MG63 (cell line): ENCODE measurements around the gene ANKRD34C. TPM values are rescaled to one million over a fixed set of nuclear protein-coding genes. Genes with fewer than 3 reads are reported as not detected.
"Not testable (repeated sequence)": the region's sequence is repeated elsewhere in the genome, so short reads cannot be mapped to it uniquely, and the experiment has no call there.

Experiments used
- DNase-seq: peaks from one replicate; pipeline ENCODE4 v3.0.0-alpha.2; 2020
- H3K27me3 ChIP-seq: fragments of 250-450 bp; sonication (Bioruptor Pico); 2 replicates; pipeline ENCODE4 v1.5.1; 2020; ENCODE audit warnings: mild to moderate bottlenecking, moderate library complexity
- H3K36me3 ChIP-seq: fragments of 250-450 bp; sonication (Bioruptor Pico); 2 replicates; pipeline ENCODE4 v1.5.1; 2020; ENCODE audit warnings: mild to moderate bottlenecking, moderate library complexity
- H3K4me3 ChIP-seq: fragments of 250-450 bp; sonication (Bioruptor Pico); 2 replicates; pipeline ENCODE4 v1.5.1; 2020; ENCODE audit warnings: mild to moderate bottlenecking, moderate library complexity
- H3K9me3 ChIP-seq: fragments of 250-450 bp; sonication (Bioruptor Pico); 2 replicates; pipeline ENCODE4 v1.5.1; 2020; ENCODE audit warnings: mild to moderate bottlenecking, moderate library complexity
- total RNA-seq: library from RNA; depleted of rRNA; stranded (reverse); fragments of >200 nt; shearing (Covaris generic); gene quantifications from 2 replicates; pipeline ENCODE4 v1.2.3, GENCODE V29; 2014; ENCODE audit warnings: low replicate concordance

ANKRD34C gene
- total RNA-seq, 1 experiment from 2014 or later, result not detected

DNA sequence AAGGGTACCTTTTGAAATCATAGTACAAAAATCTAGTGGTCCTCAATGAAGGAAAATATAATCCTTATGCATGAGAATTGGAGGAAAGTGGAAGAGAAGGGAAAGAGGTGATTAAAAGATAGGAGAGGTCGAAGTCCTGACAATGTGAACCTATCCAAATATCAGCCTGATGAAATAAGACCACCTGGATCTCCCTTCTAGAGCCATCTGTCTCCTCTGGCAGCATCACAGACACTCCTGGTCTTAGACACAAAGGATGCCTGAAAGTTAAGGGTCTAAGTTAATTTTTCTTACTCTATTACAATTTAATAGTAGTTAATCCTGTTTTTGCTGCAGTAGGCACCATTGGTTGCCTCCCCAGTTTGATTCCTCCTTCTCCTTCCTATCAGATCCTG, 17.3 kb downstream of the ANKRD34C start:
- Histone ChIP-seq H3K36me3 (no peaks in the 10 kb centered on the region), H3K27me3 (peaks cover 65% of the 10 kb centered on the region), H3K4me3 (no peak overlapping the region), H3K9me3 (0 out of 2 replicates have a peak, but pooled peaks cover 2% of the 10 kb centered on the region)
- DNase-seq, result no peak

- Histone ChIP-seq H3K27me3 (peaks cover 74% of the 10 kb centered on the region), H3K9me3 (no peaks in the 10 kb centered on the region), H3K4me3 (no peak overlapping the region), H3K36me3 (peaks cover 4% of the 10 kb centered on the region)
- no peak for DNase-seq
Measured at GRCh38 chr15:79307251-79307650, 24.7 kb downstream of the ANKRD34C start.

- no peak overlapping the region for H3K4me3 ChIP-seq
- no peaks in the 10 kb centered on the region for H3K9me3 ChIP-seq
- H3K27me3 ChIP-seq, result peaks cover 60% of the 10 kb centered on the region
- no peak for DNase-seq
- H3K36me3 ChIP-seq, result peaks cover 20% of the 10 kb centered on the region
Measured at GRCh38 chr15:79308874-79309273, 26.4 kb downstream of the ANKRD34C start.

- Histone ChIP-seq H3K27me3 (peaks cover 43% of the 10 kb centered on the region), H3K36me3 (peaks cover 37% of the 10 kb centered on the region), H3K9me3 (no peaks in the 10 kb centered on the region), H3K4me3 (peak overlapping the region; percentile 93)
- DNase-seq, result no peak
Measured at GRCh38 chr15:79310612-79310984, 28.1 kb downstream of the ANKRD34C start.

DNA sequence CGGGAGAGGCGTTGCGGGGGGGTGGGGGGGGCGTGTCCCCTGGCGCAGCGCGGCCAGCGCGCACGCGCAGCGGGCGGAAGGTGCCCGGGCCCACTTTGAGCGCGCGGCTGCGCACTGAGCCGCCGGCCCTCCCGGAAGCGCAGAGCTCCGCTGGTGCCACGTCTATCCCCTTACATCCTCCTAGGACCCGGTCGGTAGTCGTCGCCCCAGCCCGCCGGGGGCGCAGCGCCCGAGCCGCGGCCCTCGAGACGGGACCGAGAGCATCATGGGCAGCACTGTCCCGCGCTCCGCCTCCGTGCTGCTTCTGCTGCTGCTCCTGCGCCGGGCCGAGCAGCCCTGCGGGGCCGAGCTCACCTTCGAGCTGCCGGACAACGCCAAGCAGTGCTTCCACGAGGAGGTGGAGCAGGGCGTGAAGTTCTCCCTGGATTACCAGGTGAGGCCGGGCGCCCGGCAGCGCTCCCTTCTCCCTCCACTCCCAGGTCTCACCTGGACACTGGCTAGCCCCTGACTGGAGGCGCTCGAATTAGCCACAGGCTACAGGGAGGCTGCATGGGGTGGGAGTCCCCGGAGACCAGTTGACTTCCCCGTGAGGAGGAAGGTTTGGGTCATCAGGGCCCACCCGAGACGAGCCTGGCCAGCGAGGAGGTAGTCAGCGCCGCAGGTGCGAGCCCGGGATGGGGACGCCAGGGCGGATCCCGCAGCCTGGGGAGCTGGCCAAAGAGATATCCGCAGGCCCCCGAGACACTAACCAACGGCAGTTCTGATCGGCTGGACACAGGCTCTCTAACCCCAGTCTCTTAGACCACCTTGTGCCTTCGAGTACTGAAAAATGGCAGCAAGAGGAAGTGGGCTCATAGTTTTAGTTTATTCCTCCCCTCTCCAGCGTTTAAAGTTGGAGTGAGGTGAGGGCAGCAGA, 28.7 kb downstream of the ANKRD34C start, which contains the start of gene TMED3:
TSS of gene TMED3 (plus strand) at position 128 of the 916 bp plus-strand sequence. CDS start at position 266, 138 bp downstream.
- DNase-seq, result peak; percentile 79
- H3K36me3 ChIP-seq, result peaks cover 44% of the 10 kb centered on the region
- peak within 1 kb of the TSS; percentile 93 for H3K4me3 ChIP-seq
- H3K27me3 ChIP-seq, result peaks cover 36% of the 10 kb centered on the region
- H3K9me3 ChIP-seq, result no peaks in the 10 kb centered on the region

DNA sequence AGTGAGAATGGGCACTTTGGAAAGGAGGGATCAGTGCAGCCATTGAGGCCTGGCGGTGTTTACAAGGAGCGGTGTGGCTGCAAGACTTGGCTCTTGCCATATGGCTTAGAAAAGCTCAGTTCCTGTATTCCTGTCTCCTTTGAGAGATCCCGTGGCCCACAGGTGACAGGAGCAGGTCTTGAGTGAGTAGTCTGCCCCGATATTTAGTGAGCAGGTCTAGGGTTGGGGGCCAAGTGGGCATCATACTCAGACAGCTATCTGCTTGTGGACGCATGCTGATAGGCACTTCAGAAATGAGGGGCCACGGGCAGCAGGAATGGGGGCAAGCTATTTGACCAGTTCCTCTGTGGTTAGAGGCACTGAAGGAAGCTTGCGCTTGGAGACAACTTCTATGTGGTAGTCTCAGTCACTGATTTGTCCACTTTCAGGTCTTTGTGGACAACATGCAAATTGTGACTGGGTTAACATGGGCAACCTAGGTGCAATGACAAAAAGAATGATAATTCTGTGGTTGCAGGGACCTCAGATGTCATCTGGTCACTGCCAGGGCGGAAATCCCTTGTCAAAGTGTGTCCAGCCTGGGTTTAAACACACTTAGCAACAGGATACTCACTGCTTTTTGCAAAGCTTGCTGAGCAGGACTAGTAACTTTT, 29.5 kb downstream of the ANKRD34C start:
- peaks cover 33% of the 10 kb centered on the region for H3K27me3 ChIP-seq
- no peak for DNase-seq

DNA sequence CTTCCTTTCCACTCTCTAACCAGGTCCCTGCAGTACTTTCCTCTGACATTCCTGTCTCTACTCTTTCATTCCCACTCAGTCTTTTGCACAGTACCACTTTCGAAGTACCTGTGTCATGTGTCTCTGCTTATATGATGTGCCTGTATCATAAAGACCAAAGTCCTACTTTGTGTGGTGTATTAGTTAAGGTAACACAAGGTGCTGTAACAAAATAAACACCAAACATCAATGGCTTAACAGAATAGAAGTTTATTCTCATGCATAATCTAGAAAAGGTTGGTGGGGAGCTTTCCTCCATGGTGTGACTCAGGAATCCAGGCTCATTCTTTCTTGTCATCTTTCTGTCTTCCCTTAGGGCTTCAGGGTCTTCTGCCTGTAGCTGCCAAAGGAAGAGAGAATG, 31.7 kb downstream of the ANKRD34C start:
- H3K9me3 ChIP-seq, result no peaks in the 10 kb centered on the region
- no peak for DNase-seq
- peaks cover 11% of the 10 kb centered on the region for H3K27me3 ChIP-seq
- H3K4me3 ChIP-seq, result no peak overlapping the region
- H3K36me3 ChIP-seq, result peaks cover 73% of the 10 kb centered on the region

More for the DNA sequence above, 29.5 kb downstream of the ANKRD34C start:
- no peaks in the 10 kb centered on the region for H3K9me3 ChIP-seq
- peaks cover 52% of the 10 kb centered on the region for H3K36me3 ChIP-seq
- H3K4me3 ChIP-seq, result peak overlapping the region; percentile 93

DNA sequence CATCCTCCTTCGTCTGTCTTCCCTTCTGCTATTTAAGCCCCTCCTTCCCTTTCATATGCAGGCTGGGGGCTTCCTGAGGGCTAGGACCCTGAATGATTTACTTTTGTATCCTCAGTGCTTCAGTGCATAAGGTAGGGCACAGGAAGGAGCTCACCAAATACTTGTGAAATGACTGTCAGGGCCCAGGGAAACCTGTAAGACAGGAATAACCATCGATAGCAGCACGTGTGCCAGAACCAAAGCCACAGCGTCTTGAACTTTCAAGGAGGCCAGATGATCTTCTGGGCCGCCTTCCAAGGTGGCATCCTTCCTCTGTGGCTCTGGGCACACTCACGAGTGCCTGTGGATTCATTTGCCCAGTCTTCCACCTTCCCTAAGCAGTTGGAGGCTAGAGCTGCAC, 32.3 kb downstream of the ANKRD34C start:
- peaks cover 5% of the 10 kb centered on the region for H3K27me3 ChIP-seq
- no peaks in the 10 kb centered on the region for H3K9me3 ChIP-seq
- DNase-seq, result no peak
- H3K4me3 ChIP-seq, result no peak overlapping the region
- peaks cover 78% of the 10 kb centered on the region for H3K36me3 ChIP-seq

DNA sequence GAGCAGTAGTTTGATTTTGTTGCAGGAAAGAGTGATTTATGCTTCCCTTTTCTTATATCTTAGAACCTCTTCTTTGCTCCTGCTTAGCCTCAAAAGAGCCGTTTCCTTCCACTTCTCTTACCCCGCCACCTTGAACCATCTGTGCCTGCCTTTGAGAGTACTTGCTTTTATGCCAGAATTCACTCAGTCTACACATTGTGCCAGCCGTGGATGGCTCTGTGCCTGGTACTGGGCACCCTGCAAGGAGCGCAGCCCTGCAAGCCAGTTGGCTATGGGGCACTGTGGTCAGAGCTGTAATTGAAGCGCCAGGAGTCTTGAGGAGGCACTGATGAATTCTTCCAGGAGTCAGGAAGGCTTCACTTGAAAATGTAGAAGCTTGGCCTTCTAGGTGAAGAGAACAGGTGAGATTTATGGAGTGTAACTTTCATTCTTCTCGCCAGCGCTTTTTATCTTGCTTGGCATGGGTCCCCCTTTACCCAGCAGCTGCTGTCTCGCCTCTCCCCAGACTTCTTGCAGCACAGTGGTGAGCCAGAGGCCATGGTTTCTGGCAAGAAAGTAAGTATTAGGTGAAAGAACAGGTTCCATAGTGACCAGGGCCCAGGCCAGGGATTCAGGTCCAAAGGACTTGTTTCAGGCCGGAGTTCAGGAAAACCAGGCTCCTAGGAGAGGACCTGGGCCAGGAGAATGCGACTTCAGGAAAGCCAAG, 33.3 kb downstream of the ANKRD34C start:
- Histone ChIP-seq H3K36me3 (peaks cover 84% of the 10 kb centered on the region), H3K4me3 (no peak overlapping the region), H3K9me3 (no peaks in the 10 kb centered on the region), H3K27me3 (no peaks in the 10 kb centered on the region)
- no peak for DNase-seq

DNA sequence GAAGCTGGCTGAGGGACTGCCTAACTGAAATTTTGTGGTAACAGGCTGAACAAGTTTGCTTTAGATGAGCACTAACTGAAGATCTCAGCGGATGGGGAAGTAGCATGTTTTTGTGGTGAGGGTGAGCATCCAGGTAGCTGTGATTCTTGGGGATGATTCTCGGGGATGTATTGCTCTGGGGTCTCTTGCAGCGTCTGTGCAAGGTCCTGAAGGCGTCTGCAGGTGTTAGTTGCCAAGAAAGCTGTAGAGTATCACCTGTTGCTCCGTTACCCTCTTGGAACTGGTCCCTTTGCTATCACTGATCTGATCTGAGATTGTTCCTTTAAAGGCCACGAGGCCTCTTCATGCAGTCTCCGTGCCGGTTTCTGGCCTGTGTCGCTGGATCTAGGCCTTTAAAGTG, 34.3 kb downstream of the ANKRD34C start:
- no peaks in the 10 kb centered on the region for H3K27me3 ChIP-seq
- H3K9me3 ChIP-seq, result no peaks in the 10 kb centered on the region
- peaks cover 95% of the 10 kb centered on the region for H3K36me3 ChIP-seq
- no peak overlapping the region for H3K4me3 ChIP-seq
- DNase-seq, result no peak

DNA sequence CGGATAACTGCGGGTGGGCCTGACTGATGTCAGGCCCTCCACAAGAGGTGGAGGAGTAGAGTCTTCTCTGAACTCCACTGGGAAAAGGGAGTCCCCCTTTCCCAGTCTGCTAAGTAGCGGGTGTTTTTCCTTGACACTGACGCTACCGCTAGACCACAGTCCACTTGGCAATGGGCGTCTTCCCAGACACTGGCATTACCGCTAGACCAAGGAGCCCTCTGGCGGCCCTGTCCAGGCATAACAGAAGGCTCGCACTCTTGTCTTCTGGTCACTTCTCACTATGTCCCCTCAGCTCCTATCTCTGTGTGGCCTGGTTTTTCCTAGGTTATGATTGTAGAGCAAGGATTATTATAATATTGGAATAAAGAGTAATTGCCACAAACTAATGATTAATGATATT, 37.5 kb downstream of the ANKRD34C start:
- H3K27me3 ChIP-seq, DNase-seq, H3K4me3 ChIP-seq, H3K9me3 ChIP-seq: not testable (repeated sequence)
- H3K36me3 ChIP-seq, result peaks cover 84% of the 10 kb centered on the region

GRCh38 chr15:79321876-79322275, 39.4 kb downstream of the ANKRD34C start:
- Histone ChIP-seq H3K9me3 (no peaks in the 10 kb centered on the region), H3K4me3 (no peak overlapping the region), H3K36me3 (peaks cover 78% of the 10 kb centered on the region), H3K27me3 (no peaks in the 10 kb centered on the region)
- DNase-seq, result no peak

DNA sequence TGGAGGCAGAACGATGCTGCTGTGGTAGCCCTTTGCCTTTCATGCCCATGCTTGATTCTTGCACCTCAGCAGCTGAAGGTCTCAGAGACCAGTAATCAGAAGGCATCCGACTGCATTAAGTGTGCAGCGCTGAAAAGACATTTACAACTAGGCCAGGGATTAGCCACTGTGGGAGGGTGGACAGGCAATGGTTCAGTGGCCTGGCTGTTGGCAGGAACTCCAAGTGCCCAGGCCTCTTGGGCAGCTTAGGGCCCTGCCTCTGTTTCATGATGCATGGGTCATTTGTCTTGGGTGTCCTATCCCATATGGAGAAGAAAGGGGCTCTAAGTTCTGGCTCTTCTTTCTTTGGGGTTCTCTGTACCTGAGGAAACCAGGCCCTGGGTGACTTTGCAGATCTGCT, 39.8 kb downstream of the ANKRD34C start:
- peaks cover 75% of the 10 kb centered on the region for H3K36me3 ChIP-seq
- no peaks in the 10 kb centered on the region for H3K9me3 ChIP-seq
- no peak for DNase-seq
- H3K4me3 ChIP-seq, result no peak overlapping the region
- H3K27me3 ChIP-seq, result no peaks in the 10 kb centered on the region

GRCh38 chr15:79322945-79323344, 40.4 kb downstream of the ANKRD34C start:
- H3K9me3 ChIP-seq, result no peaks in the 10 kb centered on the region
- H3K4me3 ChIP-seq, result no peak overlapping the region
- DNase-seq, result no peak
- peaks cover 75% of the 10 kb centered on the region for H3K36me3 ChIP-seq
- H3K27me3 ChIP-seq, result no peaks in the 10 kb centered on the region

DNA sequence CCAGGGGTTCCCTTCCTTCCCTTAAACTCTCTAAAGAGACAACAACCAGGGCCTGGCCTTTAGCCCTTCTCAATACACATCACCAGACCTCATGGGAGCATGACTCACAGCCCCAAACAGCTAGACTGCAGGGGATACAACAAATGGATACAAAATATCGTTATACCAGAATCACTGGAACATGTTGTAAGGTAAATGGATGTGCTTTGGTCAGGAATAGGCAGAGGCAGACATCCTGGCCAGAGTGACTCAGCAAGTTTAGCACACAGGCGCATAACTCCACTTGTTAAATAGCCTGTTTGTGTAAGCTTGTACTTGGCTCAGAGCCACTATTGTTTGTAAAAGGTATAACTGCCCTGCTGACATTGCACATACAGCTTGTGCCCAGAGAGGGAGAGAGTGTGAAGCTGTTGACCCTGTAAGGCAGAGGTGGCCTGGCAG, 46.7 kb downstream of the ANKRD34C start:
- DNase-seq, result peak; percentile 55
- Histone ChIP-seq H3K27me3 (no peaks in the 10 kb centered on the region), H3K4me3 (no peak overlapping the region), H3K9me3 (no peaks in the 10 kb centered on the region), H3K36me3 (peaks cover 42% of the 10 kb centered on the region)
